PC-9 (cell line): ENCODE data around the gene PAIP2B.

Experiments used
- CTCF ChIP-seq: fragments of 200-600 bp; sonication (generic); conservative IDR thresholded peaks from 2 replicates; pipeline ENCODE4 v1.6.1; 2017; ENCODE audit warnings: mixed run types, antibody characterized with exemption, mild to moderate bottlenecking, moderate library complexity
- EZH2 ChIP-seq: fragments of 200-600 bp; sonication (generic); IDR thresholded peaks from 2 replicates; pipeline ENCODE4 v1.8.0; 2017; ENCODE audit warnings: antibody characterized with exemption, low read depth

- TF ChIP-seq CTCF, result no peak
- TF ChIP-seq EZH2, result no peak
Measured at GRCh38 chr2:71215447-71215846, 11.5 kb downstream of the PAIP2B start.
